Stimulated activated CD8-positive, alpha-beta memory T cell treated with anti-CD3 and anti-CD28 coated beads, Interleukin-4, amount 100 ng/mL, for 48 hours (primary cell): ENCODE measurements around the gene BACE2.
"Not testable (repeated sequence)": the region's sequence is repeated elsewhere in the genome, so short reads cannot be mapped to it uniquely, and the experiment has no call there.

Experiments
- DNase-seq: peaks from one replicate; pipeline ENCODE4 v3.0.0-alpha.2; 2020

The BACE2 gene

GRCh38 chr21:41283211-41283818, 115.4 kb downstream of the BACE2 start:
- DNase-seq, result peak; percentile 41

DNA sequence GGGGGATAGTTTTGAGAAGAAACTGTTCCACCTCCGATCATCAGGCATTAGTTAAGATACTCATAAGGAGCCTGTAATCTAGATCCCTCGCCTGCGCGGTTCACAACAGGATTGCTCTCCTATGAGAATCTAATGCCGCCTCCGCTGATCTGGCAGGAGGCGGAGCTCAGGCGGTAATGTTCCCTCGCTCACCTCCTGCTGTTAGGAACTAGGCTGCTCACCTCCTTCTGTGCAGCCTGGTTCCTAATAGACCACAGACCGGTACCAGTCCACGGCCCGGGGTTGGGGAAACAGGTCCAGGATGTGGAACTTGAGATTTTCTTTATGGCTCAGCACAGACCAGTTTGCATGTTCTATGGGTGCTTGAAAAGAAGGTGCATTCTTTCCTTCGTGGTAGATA, 121.5 kb downstream of the BACE2 start:
- DNase-seq, result no peak

DNA sequence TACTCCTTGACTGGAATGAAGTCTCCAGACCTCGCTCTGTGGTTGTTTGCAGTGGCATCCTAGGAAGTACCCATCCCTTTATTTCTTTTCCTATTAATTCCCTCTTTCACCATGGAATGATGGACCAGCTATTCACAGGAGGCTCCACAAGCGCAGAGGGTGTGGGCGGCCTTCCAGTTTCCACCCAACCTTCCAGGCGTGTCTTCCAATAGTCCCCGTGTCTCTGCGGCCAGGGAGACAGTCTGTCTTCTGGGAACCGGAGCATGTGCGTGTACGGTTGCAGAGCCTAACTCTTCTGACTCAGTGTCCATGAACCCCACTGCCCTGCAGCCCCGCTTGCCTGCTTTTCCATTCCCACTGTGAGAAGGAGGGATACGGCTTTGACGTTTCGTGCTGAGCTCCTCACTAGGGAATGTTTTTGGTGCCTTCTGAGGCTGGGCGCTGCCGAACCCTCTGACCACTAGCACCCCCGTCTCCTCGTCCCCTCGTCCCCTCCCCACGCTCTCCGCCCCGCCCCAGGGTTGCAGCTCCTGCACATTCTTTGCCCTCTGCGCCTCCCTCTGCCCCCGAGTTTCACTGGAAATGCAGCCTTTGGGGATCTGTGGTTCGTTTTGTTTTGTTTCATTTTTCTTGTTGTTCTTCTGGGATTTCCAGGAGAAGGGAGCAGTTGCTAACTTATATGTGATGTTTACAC, 122.3 kb downstream of the BACE2 start:
- no peak for DNase-seq

DNA sequence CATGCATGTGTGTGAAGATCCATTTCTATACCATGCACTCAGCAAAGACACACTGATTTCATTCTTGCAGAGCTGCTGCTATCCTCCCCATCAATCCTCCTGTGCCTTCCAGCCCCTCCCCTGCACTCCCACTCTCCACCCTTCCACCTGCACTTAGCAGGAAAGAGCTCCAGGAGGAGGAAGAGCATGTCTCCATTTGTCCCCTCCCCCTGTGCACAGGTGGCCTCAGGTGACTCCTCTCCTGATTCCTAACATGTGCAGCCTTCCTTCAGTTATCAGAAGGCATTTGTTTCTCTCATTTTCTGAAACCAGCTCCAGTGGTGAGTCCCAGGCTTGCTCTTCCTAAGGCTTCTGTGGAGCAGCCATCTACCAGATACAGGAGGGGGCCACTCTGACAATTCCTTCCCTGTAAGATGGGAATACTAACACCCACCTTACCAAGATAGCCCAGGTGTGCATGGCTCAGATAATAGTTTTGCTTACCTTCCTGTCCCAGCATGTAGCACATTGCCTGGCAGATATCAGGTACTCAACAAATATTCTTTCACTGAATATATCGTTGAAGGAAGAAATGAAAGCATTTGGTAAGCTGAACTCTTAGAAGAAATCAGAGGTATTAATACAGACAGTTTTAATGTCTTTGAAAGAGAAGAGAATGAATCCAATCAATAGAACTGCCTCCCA, 126.7 kb downstream of the BACE2 start:
- DNase-seq, result no peak

GRCh38 chr21:41295721-41296254, 127.8 kb downstream of the BACE2 start:
- DNase-seq, result no peak

DNA sequence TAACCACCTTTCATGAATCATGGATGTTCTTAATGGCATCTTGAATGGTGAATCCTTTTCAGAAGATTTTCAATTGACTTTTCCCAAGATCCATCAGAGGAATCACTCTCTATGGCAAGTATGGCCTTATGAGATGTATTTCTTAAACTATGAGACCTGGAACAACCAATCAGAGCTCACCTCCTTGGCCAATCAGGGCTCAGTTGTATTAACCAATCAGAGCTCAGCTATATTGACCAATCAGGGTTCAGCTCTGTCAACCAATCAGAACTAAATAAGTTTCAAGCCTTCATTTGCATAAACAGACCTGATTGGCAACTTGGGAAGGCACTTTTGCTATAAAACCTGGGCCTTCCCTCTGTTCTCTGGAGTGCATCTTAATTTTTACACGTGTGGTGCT, 135.0 kb downstream of the BACE2 start:
- no peak for DNase-seq

- DNase-seq, result no peak
Measured at GRCh38 chr21:41304068-41304720, 136.2 kb downstream of the BACE2 start.

DNA sequence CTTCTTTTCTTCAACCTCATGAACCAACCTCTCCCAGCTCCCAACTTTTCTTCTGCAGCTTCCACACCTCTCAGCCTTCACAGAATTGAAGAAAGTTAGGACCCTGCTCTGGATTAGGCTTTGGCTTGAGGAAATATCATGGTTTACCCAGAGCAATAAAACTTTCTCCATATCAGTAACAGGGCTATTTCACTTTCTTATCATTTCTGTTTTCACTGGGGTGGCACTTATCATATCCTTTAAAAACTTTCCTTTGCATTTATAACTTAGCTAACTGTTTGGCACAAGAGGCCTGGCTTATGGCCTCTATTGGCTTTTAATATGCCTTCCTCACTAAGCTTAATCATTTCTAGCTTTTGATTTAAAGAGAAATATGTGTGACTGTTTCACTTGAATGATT, 139.3 kb downstream of the BACE2 start:
- no peak for DNase-seq

GRCh38 chr21:41313285-41314164, 145.6 kb downstream of the BACE2 start:
- not testable (repeated sequence) for DNase-seq

GRCh38 chr21:41315726-41316125, 147.8 kb downstream of the BACE2 start:
- DNase-seq, result no peak

DNA sequence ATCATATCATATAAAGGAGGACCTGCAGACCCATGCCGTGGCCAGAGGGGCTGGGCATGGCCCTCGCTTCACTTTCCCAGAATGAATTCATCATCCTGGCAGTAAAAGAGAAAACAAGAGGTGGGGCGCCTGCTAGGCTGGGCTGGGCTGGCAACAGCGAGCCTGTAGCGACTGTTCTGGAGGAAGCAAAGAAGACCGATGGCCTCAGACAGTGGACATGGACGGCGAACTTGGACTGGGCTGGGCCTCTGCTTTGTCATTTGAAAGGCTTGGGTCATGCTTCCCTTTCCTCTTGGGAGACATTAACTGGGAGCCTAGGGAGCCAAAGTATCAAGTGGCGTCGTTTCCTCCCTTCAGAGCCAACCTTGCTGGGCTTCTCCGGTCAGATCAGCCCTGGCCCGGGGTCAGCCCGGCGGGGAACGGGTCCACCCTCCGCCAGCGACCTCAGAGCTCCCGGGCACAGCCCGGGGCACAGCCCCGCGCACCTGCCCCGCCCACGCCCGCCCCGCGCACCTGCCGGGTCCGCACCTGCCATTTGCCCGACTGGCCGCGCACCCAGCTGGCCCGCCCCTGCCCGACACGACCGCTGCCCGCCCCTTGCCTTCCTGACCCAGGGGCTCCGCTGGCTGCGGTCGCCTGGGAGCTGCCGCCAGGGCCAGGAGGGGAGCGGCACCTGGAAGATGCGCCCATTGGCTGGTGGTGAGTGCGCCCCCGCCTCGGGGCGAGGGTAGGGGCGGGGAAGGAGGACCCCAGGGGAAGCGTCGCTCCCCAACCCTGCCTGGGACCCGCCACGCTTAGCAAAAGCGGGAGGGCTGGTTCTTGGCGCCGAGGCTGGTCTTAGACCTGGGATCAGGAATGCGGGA, 148.5 kb downstream of the BACE2 start, which contains the start of gene FAM3B:
Gene FAM3B (plus strand): TSS at position 602 of the 863 bp plus-strand sequence. CDS start 79 bp downstream, at position 681.
- DNase-seq, result no peak

DNA sequence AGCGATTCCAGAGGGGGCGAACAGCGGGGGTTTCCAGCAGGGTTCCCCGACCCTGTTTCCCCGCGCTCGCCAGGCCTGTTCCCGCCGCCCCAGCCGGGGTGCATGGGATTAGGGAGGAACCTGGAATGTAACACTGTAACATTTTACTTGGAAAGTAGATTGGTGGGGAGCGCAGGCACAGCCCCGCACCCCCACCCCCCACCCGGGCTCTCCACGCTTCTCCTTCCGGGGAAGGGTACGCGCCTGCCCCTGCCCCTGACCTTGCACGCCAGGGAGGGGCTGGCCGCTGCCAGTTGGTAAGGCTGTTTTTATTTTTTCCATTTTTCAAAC, 149.1 kb downstream of the BACE2 start:
- DNase-seq, result no peak

DNA sequence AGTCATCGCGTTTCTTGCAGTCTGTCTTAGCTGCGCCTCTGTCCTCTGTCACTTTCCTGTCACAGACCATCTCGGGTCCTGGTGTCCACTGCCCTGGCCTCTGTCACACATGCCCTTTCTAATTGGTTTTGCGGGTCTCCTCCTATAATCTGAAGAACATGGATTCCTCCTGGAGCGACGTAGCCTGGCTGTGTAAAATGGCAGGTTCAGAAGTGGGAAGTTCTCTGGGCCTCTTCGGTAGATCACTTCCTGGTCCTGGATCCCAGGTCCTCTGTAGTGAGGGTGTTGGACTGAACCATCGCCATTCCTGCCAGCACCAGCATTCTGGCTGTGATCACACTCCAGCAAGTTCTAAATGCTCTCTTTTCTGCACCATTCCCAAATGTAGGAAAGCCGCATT, 149.5 kb downstream of the BACE2 start:
- DNase-seq, result no peak

GRCh38 chr21:41318218-41318617, 150.3 kb downstream of the BACE2 start:
- no peak for DNase-seq

DNA sequence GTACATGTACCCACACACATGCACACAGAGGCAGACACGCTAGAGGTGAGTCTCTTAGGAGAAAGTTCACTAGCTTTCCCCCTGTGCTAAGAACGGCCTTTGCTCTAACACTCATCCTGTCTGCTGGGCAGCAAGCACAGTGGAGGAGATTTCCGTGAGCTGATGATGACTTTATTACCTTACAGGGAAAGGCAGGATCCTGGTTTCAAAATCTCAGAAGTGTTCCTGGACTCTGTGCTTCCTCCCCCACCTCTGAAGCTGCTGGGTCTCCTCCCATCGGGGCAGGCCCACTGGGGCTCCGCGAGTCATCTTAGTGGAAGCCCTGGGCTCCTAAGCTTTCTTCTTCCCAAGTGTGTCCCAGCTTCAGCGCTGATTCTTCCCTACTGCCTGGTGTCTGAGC, 151.3 kb downstream of the BACE2 start:
- no peak for DNase-seq

DNA sequence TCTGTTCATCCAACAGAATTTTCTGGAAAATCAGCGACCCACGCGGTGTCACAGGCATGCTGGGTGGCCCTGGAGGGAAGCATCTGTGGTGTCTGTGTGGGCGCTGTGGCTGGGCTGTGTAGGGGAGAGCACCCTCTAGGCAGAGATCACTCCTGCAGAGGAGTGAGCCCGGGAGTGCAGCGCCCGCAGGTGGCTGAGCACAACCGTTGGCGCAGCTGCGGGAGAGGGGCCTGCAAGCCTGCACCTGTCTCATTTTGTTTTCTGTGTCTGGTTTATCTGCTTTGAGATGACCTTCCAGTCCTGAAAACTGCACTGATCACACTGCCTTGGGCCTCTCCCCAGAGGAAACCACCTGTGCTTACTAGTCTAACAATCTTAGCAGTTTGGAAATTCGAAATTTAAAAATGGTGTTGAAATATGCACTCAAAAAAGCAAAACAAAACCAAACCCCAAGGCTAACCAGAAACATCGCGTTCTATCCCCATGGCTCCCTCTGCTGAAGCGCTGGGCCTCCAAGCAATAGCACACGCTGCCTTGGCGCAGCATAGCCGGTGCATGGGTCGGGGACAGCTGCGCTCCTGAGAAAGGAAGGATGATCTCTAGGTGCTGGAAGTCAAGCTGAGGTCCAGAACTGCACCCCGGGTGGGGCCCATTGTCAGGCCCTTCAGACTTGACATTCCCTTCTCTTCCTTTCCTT, 153.4 kb downstream of the BACE2 start:
- DNase-seq, result peak; percentile 28

- no peak for DNase-seq
Measured at GRCh38 chr21:41321908-41322495, 154.0 kb downstream of the BACE2 start.

GRCh38 chr21:41322496-41323382, 154.8 kb downstream of the BACE2 start:
- DNase-seq, result no peak
